Measurements from ENCODE around the gene ANKRD33B. TPM values are rescaled to one million over a fixed set of nuclear protein-coding genes. Genes with fewer than 3 reads are reported as not detected.

Gene ANKRD33B
- total RNA-seq, 1 experiment from 2014 or later, result 25.3 TPM

DNA sequence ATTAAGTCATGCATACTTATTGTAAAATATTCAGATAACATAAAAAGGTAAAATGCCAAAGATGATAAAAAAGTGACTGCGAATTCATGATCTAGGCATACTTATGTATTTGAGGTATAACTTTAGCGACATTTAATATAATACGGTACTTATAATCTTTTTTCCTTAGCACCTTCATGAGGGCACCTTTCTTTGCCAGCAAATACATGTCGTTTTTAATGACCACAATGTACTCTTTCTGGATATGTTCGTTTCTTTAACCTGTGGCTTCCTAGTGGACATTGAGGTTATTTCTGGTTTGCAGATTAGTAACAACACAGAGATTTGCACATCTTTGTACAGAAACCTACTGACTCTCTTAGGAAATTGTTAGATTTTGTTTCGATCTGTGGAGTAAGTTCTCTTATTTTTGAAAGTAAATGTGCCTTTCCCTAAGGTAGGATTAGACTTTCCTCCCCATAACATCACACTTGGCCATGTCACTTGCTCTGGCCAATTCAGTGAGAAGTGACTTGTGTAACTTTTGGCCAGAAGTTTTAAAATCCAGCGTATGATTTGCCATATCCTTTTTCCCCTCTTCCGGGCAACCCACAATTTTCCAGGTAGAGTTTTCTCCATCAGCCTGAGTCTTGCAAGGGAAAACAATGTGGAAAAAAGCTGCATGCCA, 24.4 kb downstream of the ANKRD33B start:
- Histone ChIP-seq H3K36me3 (ENCODE audit: control insufficient read depth, insufficient read depth, low read length) (no peaks in the 10 kb centered on the region), H3K4me3 (ENCODE audit: low read depth, low read length) (no peak overlapping the region), H3K9me3 (no peaks in the 10 kb centered on the region), H3K4me1 (peaks cover 7% of the 10 kb centered on the region; the same call in 1 of the 2 replicates), H3K27me3 (replicated peaks; ENCODE audit: control insufficient read depth, insufficient read depth, low read length) (no peaks in the 10 kb centered on the region)
- ChIA-PET POLR2A (no interaction called here), CTCF (no interaction called here)
- no peak for DNase-seq
- H3K4me1 Mint-ChIP-seq (ENCODE audit: low read depth, unreplicated experiment), result peaks cover 24% of the 10 kb centered on the region
- no peaks in the 10 kb centered on the region for H3K27me3 Mint-ChIP-seq (ENCODE audit: insufficient read depth, unreplicated experiment)
- H3K36me3 Mint-ChIP-seq (ENCODE audit: insufficient read depth, unreplicated experiment), result no peaks in the 10 kb centered on the region
- BruUV-seq (replicated peaks), result no TSS peak
- intact Hi-C loops (cut with micrococcal nuclease; ENCODE audit: unreplicated experiment), result no loop called here
- TF ChIP-seq, protein P1, sequence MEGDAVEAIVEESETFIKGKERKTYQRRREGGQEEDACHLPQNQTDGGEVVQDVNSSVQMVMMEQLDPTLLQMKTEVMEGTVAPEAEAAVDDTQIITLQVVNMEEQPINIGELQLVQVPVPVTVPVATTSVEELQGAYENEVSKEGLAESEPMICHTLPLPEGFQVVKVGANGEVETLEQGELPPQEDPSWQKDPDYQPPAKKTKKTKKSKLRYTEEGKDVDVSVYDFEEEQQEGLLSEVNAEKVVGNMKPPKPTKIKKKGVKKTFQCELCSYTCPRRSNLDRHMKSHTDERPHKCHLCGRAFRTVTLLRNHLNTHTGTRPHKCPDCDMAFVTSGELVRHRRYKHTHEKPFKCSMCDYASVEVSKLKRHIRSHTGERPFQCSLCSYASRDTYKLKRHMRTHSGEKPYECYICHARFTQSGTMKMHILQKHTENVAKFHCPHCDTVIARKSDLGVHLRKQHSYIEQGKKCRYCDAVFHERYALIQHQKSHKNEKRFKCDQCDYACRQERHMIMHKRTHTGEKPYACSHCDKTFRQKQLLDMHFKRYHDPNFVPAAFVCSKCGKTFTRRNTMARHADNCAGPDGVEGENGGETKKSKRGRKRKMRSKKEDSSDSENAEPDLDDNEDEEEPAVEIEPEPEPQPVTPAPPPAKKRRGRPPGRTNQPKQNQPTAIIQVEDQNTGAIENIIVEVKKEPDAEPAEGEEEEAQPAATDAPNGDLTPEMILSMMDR (IDR thresholded peaks at IDR 0.05; ENCODE audit: insufficient read depth in 1 of 2, low read depth in 1 of 2, low read length in 1 of 2, severe bottlenecking in 1 of 2, unreplicated experiment in 1 of 2), result no peak
- no peaks in the 10 kb centered on the region for H3K9me3 Mint-ChIP-seq (ENCODE audit: unreplicated experiment)
- no peak overlapping the region for H3K27ac Mint-ChIP-seq (ENCODE audit: unreplicated experiment)
- H3K4me3 Mint-ChIP-seq (ENCODE audit: unreplicated experiment), result no peak overlapping the region

DNA sequence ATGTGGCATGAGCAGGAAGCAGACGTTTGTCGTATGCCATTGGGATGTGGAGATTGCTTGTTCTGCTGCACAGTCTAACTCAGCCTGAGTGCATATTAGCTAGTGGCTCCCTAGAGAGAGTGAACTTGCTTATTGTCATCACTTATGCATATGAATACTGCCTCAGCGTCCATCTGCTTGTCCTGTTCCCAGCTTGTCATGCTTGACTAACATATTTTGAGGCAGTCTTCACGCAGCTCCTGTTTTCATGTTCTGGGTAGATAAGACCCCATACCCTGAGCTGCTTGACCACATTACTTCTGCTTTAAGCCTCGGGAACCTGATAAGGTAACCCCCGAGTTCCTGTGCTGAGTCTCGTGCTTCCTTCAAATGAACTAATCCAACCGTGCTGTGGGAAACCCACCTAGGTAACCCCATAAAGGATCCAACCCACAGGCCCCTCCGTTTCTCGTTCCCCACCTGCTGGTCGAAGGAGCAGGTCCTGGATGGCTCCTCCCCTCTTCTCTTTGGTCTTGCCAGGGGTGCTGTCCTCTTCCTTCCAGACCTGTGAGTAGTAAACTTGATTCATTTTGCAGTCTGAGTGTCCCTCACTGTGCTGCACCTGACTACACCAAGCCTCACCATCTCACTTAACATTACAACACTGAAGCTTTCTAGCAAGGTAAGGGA, 25.0 kb downstream of the ANKRD33B start:
- Mint-ChIP-seq H3K27me3 (ENCODE audit: insufficient read depth, unreplicated experiment) (no peaks in the 10 kb centered on the region), H3K4me3 (ENCODE audit: unreplicated experiment) (no peak overlapping the region), H3K27ac (ENCODE audit: unreplicated experiment) (no peak overlapping the region), H3K4me1 (ENCODE audit: low read depth, unreplicated experiment) (peaks cover 24% of the 10 kb centered on the region), H3K9me3 (ENCODE audit: unreplicated experiment) (no peaks in the 10 kb centered on the region), H3K36me3 (ENCODE audit: insufficient read depth, unreplicated experiment) (no peaks in the 10 kb centered on the region)
- intact Hi-C loops (cut with micrococcal nuclease; ENCODE audit: unreplicated experiment), result no loop called here
- BruUV-seq (replicated peaks), result no TSS peak
- TF ChIP-seq, protein P1 (IDR thresholded peaks at IDR 0.05; ENCODE audit: insufficient read depth in 1 of 2, low read depth in 1 of 2, low read length in 1 of 2, severe bottlenecking in 1 of 2, unreplicated experiment in 1 of 2), result no peak
- POLR2A ChIA-PET, result no interaction called here
- no peaks in the 10 kb centered on the region for H3K36me3 ChIP-seq (ENCODE audit: control insufficient read depth, insufficient read depth, low read length)
- no peaks in the 10 kb centered on the region for H3K9me3 ChIP-seq
- CTCF ChIA-PET, result no interaction called here
- no peak overlapping the region for H3K4me3 ChIP-seq (ENCODE audit: low read depth, low read length)
- peaks cover 7% of the 10 kb centered on the region; the same call in 1 of the 2 replicates for H3K4me1 ChIP-seq
- no peaks in the 10 kb centered on the region for H3K27me3 ChIP-seq (replicated peaks; ENCODE audit: control insufficient read depth, insufficient read depth, low read length)
- no peak for DNase-seq

DNA sequence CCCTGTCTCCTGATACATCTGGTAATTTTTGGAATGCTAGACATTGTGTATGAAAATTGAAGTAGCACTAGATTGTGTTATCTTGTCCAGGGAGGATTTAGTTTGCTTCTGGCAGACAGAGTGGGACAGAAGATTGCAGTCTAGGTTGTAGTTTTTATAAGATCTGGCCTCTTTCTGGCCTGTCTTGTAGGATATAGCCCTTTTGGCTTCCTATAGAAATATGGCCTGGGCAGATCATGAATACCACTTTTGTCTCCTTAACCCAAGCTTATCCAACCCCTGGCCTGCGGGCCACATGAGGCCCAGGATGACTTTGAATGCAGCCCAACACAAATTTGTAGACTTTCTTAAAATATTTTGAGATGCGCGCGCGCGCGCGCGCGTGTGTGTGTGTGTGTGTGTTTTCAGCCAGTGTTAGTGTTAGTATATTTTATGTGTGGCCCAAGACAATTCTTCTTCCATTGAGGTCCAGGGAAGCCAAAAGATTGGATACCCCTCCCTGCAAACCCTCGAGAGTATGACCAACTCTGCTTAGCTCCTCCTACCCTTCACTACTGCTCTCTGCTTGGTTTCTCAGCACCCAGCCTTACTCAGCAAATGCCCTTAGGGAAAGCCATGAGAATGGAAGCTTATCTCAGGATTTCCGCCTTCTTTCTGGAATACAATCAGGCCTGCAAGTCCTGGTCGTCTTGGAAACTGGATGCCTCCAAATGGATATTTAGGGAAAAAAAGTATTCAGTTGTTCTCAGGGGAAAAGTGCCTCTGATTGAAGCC, 26.5 kb downstream of the ANKRD33B start:
- Mint-ChIP-seq H3K4me3 (ENCODE audit: unreplicated experiment) (no peak overlapping the region), H3K27me3 (ENCODE audit: insufficient read depth, unreplicated experiment) (no peaks in the 10 kb centered on the region), H3K4me1 (ENCODE audit: low read depth, unreplicated experiment) (peaks cover 24% of the 10 kb centered on the region), H3K27ac (ENCODE audit: unreplicated experiment) (no peak overlapping the region), H3K36me3 (ENCODE audit: insufficient read depth, unreplicated experiment) (no peaks in the 10 kb centered on the region), H3K9me3 (ENCODE audit: unreplicated experiment) (no peaks in the 10 kb centered on the region)
- intact Hi-C loops (cut with micrococcal nuclease; ENCODE audit: unreplicated experiment), result no loop called here
- TF ChIP-seq, protein P1 (IDR thresholded peaks at IDR 0.05; ENCODE audit: insufficient read depth in 1 of 2, low read depth in 1 of 2, low read length in 1 of 2, severe bottlenecking in 1 of 2, unreplicated experiment in 1 of 2), result no peak
- peaks cover 7% of the 10 kb centered on the region; the same call in 1 of the 2 replicates for H3K4me1 ChIP-seq
- no peak overlapping the region for H3K4me3 ChIP-seq (ENCODE audit: low read depth, low read length)
- POLR2A ChIA-PET, result interaction anchor here (0.7 kb wide), 1 partner anchor 78 kb away, joined by 3 read pairs; no protein-coding TSS in a partner anchor
- H3K9me3 ChIP-seq, result no peaks in the 10 kb centered on the region
- peak; percentile 39 to 60 for DNase-seq
- H3K36me3 ChIP-seq (ENCODE audit: control insufficient read depth, insufficient read depth, low read length), result no peaks in the 10 kb centered on the region
- no peaks in the 10 kb centered on the region for H3K27me3 ChIP-seq (replicated peaks; ENCODE audit: control insufficient read depth, insufficient read depth, low read length)
- CTCF ChIA-PET, result interaction anchor here (0.6 to 0.7 kb wide), 2 partner anchors 31 to 150 kb away, joined by 3 to 4 read pairs; no protein-coding TSS in a partner anchor
- no TSS peak for BruUV-seq (replicated peaks)
